ENCODE data around the gene ANKMY1.

GRCh38 chr2:240595381-240596079 lies 37.7 kb upstream of the ANKMY1 start:
- TF ChIP-seq, protein P1, sequence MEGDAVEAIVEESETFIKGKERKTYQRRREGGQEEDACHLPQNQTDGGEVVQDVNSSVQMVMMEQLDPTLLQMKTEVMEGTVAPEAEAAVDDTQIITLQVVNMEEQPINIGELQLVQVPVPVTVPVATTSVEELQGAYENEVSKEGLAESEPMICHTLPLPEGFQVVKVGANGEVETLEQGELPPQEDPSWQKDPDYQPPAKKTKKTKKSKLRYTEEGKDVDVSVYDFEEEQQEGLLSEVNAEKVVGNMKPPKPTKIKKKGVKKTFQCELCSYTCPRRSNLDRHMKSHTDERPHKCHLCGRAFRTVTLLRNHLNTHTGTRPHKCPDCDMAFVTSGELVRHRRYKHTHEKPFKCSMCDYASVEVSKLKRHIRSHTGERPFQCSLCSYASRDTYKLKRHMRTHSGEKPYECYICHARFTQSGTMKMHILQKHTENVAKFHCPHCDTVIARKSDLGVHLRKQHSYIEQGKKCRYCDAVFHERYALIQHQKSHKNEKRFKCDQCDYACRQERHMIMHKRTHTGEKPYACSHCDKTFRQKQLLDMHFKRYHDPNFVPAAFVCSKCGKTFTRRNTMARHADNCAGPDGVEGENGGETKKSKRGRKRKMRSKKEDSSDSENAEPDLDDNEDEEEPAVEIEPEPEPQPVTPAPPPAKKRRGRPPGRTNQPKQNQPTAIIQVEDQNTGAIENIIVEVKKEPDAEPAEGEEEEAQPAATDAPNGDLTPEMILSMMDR (conservative IDR thresholded peaks at IDR 0.05; ENCODE audit: low read depth, low read length): peak; percentile 43; the same call in 1 of the 2 replicates
- no peak for TF ChIP-seq EZH2 (IDR thresholded peaks at IDR 0.05; ENCODE audit: low read length, unreplicated experiment)

Measured in PC-3 (cell line).